Esophagus squamous epithelium (tissue), 4 donors: ENCODE data around the gene RIPK1.

Experiments
- CTCF ChIP-seq, 6 experiments: fragments of 450-650 bp in 4 of 6; fragments of 200-600 bp in 2 of 6; sonication (generic) in 2 of 6; IDR thresholded peaks; one replicate each; pipeline ENCODE4 v1.5.1; 2016 to 2019; ENCODE audit warnings: antibody characterized with exemption in 6 of 6, mild to moderate bottlenecking in 4 of 6, moderate library complexity in 4 of 6
- POLR2A ChIP-seq, 4 donors: fragments of 450-650 bp; IDR thresholded peaks; one replicate each; pipeline ENCODE4 v1.6.1; 2017; ENCODE audit warnings: antibody characterized with exemption in 4 of 4, mild to moderate bottlenecking in 4 of 4, moderate library complexity in 3 of 4

DNA sequence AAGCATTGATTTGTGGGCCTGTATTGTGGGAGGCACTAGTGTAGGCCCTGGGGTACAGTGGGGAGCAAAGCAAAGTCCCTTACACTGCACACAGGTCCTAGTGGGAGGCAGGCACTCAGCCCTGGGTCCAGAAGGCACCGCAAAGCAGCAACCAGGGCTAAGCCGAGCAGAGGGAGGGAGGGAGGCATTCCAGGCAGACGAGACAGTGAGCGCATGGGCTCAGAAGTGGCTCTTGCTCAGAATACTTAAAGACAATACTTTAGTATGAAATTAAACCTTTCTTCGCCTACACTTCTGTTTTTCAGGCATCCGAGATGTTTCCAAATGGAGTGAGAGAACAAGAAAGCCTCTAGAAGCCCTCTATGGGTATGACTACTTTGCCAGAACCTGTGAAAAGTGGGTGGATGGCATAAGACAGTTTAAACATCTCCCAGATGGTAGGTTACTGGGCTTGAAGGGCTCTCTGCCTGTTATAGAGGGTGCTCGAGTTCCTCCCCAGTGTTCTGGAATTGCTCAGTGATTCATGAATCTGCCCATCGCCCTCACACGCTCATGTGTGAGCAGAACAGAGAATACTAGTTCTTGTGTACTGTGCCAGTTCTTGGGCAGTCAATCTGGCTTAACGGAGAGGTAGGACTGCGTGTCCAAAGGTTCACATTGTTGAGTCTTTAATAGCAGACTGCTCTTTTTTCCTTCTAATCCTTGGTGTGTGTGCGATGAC lies 68.9 kb downstream of the RIPK1 start:
- TF ChIP-seq CTCF (IDR thresholded peaks at IDR 0.05) (no peak), POLR2A (IDR thresholded peaks at IDR 0.05) (no peak)
